ENCODE data around the gene ZNRF2. TPM values are rescaled to one million over a fixed set of nuclear protein-coding genes. Genes with fewer than 3 reads are reported as not detected.

ZNRF2 gene
- polyA plus RNA-seq, 1 donor (not counting 4 experiments of a cell fraction or from before 2014, with no cell fraction given), result 7.0 TPM

DNA sequence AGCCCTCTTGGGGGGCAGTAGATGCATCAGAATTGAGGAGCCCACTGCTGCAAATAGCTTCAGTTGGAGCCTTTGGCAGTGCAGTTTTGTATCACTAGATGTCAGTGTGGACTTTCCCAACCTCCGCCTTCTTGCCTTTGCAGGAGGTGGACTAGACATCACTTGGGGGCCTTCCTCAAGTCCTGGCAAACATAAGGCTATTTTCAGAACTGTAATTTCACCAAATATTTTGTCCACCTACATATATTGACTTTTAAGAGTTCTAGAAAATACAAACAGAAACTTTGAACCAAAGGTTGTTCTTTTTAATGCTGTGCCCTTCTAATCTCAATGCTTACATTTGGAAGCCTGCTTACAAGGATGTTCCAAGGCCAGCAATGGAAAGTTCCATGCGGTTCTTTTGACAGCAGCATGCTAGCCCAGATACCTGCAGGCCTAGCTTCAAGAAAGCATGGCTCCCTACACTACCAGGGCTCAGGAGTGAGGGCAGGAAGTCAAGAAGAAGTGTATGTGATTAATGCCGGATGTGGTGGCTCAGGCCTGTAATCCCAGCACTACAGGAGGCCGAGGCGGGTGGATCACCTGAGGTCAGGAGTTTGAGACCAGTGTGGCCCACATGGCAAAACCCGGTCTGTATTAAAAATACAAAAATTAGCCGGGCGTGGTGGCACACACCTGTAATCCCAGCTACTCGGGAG lies 8.0 kb upstream of the ZNRF2 start:
- H3K79me2 ChIP-seq (ENCODE audit: control insufficient read depth, insufficient read depth, low read length), result no peaks in the 10 kb centered on the region
- no peak overlapping the region for H3K4me2 ChIP-seq (ENCODE audit: control insufficient read depth, extremely low read depth, insufficient read depth, low read depth, low read length)
- H2AFZ ChIP-seq (ENCODE audit: control insufficient read depth, low read length), result no peak overlapping the region
- TF ChIP-seq, protein P1, sequence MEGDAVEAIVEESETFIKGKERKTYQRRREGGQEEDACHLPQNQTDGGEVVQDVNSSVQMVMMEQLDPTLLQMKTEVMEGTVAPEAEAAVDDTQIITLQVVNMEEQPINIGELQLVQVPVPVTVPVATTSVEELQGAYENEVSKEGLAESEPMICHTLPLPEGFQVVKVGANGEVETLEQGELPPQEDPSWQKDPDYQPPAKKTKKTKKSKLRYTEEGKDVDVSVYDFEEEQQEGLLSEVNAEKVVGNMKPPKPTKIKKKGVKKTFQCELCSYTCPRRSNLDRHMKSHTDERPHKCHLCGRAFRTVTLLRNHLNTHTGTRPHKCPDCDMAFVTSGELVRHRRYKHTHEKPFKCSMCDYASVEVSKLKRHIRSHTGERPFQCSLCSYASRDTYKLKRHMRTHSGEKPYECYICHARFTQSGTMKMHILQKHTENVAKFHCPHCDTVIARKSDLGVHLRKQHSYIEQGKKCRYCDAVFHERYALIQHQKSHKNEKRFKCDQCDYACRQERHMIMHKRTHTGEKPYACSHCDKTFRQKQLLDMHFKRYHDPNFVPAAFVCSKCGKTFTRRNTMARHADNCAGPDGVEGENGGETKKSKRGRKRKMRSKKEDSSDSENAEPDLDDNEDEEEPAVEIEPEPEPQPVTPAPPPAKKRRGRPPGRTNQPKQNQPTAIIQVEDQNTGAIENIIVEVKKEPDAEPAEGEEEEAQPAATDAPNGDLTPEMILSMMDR (optimal IDR thresholded peaks at IDR 0.05 in 1 of 3, IDR thresholded peaks at IDR 0.05 in 1 of 3, conservative IDR thresholded peaks at IDR 0.05 in 1 of 3; ENCODE audit: extremely low read depth in 1 of 3, insufficient read depth in 2 of 3, low read length in 3 of 3), result peak; percentile 72 to 83 (median 74)
- TF ChIP-seq EZH2 (IDR thresholded peaks at IDR 0.05; ENCODE audit: low read length), result no peak
- no peaks in the 10 kb centered on the region for H3K36me3 ChIP-seq (ENCODE audit: control insufficient read depth in 2 of 2, extremely low read depth in 1 of 2, insufficient read depth in 2 of 2, low read length in 2 of 2)
- no peaks in the 10 kb centered on the region for H3K4me1 ChIP-seq (ENCODE audit: control insufficient read depth, extremely low read depth, insufficient read depth, low read length)
- no peaks in the 10 kb centered on the region for H3K27me3 ChIP-seq (ENCODE audit: control insufficient read depth, extremely low read depth, insufficient read depth, low read length)
- H3K27ac ChIP-seq (ENCODE audit: control insufficient read depth, insufficient read depth, low read length), result no peak overlapping the region
- dilution Hi-C loops (cut with MboI; ENCODE audit: extremely low pct_ligation_motif_present, low sequenced_read_pairs), result no loop called here
- FAIRE-seq (no peak), DNase-seq (ENCODE audit: low read depth, low spot score) (no peak)
- H3K9ac ChIP-seq (ENCODE audit: control insufficient read depth, extremely low read depth, insufficient read depth, low read length), result no peak overlapping the region
- no peaks in the 10 kb centered on the region for H3K9me3 ChIP-seq (ENCODE audit: control insufficient read depth, low read depth, low read length)
- no peaks in the 10 kb centered on the region for H4K20me1 ChIP-seq (ENCODE audit: control insufficient read depth, extremely low read depth, insufficient read depth, low read length)
- no peaks in the 10 kb centered on the region for H3K9me1 ChIP-seq (ENCODE audit: control insufficient read depth, extremely low read depth, insufficient read depth, low read length)
- H3K4me3 ChIP-seq (ENCODE audit: control insufficient read depth in 2 of 3, extremely low read depth in 1 of 3, insufficient read depth in 2 of 3, low read depth in 1 of 3, low read length in 3 of 3), result no peak overlapping the region

DNA sequence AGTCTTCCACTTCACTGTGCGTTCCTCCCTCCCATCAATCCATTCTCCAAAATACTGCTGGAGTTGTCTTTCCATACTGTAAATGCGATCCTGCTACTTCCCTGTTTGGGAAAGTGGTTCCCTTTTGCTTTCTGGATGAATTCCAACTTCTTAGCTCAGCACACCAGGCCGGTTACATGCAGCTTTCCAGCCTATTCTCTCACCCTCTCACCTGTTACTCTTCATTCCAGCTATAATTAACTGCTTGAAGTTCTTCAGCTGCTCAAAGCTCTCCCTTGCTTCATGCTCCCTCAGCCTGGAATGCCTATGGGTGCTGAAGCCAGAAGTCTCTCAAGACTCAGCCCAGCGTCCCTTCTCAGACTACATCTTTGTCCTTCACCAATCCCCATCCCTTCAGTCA lies 6.0 kb upstream of the ZNRF2 start:
- Histone ChIP-seq H3K27me3 (ENCODE audit: control insufficient read depth, extremely low read depth, insufficient read depth, low read length) (no peaks in the 10 kb centered on the region), H3K36me3 (ENCODE audit: control insufficient read depth in 2 of 2, extremely low read depth in 1 of 2, insufficient read depth in 2 of 2, low read length in 2 of 2) (no peaks in the 10 kb centered on the region), H3K9me1 (ENCODE audit: control insufficient read depth, extremely low read depth, insufficient read depth, low read length) (no peaks in the 10 kb centered on the region), H3K9me3 (ENCODE audit: control insufficient read depth, low read depth, low read length) (no peaks in the 10 kb centered on the region), H2AFZ (ENCODE audit: control insufficient read depth, low read length) (no peak overlapping the region), H3K9ac (ENCODE audit: control insufficient read depth, extremely low read depth, insufficient read depth, low read length) (no peak overlapping the region), H3K4me1 (ENCODE audit: control insufficient read depth, extremely low read depth, insufficient read depth, low read length) (peaks cover 3% of the 10 kb centered on the region), H3K27ac (ENCODE audit: control insufficient read depth, insufficient read depth, low read length) (no peak overlapping the region), H3K4me3 (ENCODE audit: control insufficient read depth in 2 of 3, extremely low read depth in 1 of 3, insufficient read depth in 2 of 3, low read depth in 1 of 3, low read length in 3 of 3) (no peak overlapping the region), H3K4me2 (ENCODE audit: control insufficient read depth, extremely low read depth, insufficient read depth, low read depth, low read length) (no peak overlapping the region), H3K79me2 (ENCODE audit: control insufficient read depth, insufficient read depth, low read length) (no peaks in the 10 kb centered on the region), H4K20me1 (ENCODE audit: control insufficient read depth, extremely low read depth, insufficient read depth, low read length) (no peaks in the 10 kb centered on the region)
- peak; percentile 58 for FAIRE-seq
- TF ChIP-seq, protein P1 (optimal IDR thresholded peaks at IDR 0.05 in 1 of 3, IDR thresholded peaks at IDR 0.05 in 1 of 3, conservative IDR thresholded peaks at IDR 0.05 in 1 of 3; ENCODE audit: extremely low read depth in 1 of 3, insufficient read depth in 2 of 3, low read length in 3 of 3), result no peak
- TF ChIP-seq EZH2 (IDR thresholded peaks at IDR 0.05; ENCODE audit: low read length), result no peak
- DNase-seq (ENCODE audit: low read depth, low spot score), result no peak
- dilution Hi-C loops (cut with MboI; ENCODE audit: extremely low pct_ligation_motif_present, low sequenced_read_pairs), result no loop called here
